Measurements from ENCODE around the gene NAP1L1. TPM values are rescaled to one million over a fixed set of nuclear protein-coding genes. Genes with fewer than 3 reads are reported as not detected.
"Not testable (repeated sequence)": the region's sequence is repeated elsewhere in the genome, so short reads cannot be mapped to it uniquely, and the experiment has no call there.

NAP1L1 gene
- total RNA-seq, 1 experiment from 2014 or later: 711 TPM

- TF ChIP-seq CTCF (IDR thresholded peaks at IDR 0.05; ENCODE audit: insufficient read depth in 1 of 2, low read depth in 1 of 2, low read length in 1 of 2, severe bottlenecking in 1 of 2, unreplicated experiment in 1 of 2): no peak
- DNase-seq: peak in 1 of 2 experiments; percentile 77
- no peaks in the 10 kb centered on the region for H3K27me3 ChIP-seq (replicated peaks; ENCODE audit: control insufficient read depth, insufficient read depth, low read length)
- no peaks in the 10 kb centered on the region for H3K36me3 ChIP-seq (ENCODE audit: control insufficient read depth, insufficient read depth, low read length)
- ChIA-PET POLR2A (interaction anchor here (0.6 to 1.8 kb wide), 3 partner anchors 24 to 173 kb away, joined by 3 to 12 read pairs (median 3); partner anchors contain the start of gene PHLDA1), CTCF (interaction anchor here (0.5 to 1.6 kb wide), 7 partner anchors 41 to 379 kb away, joined by 3 to 10 read pairs (median 3); partner anchors contain the start of gene PHLDA1)
- Mint-ChIP-seq H3K27me3 (ENCODE audit: insufficient read depth, unreplicated experiment) (no peaks in the 10 kb centered on the region), H3K27ac (ENCODE audit: unreplicated experiment) (peak overlapping the region; percentile 89), H3K9me3 (ENCODE audit: unreplicated experiment) (no peaks in the 10 kb centered on the region), H3K4me3 (ENCODE audit: unreplicated experiment) (peak overlapping the region; percentile 18), H3K4me1 (ENCODE audit: low read depth, unreplicated experiment) (peaks cover 46% of the 10 kb centered on the region), H3K36me3 (ENCODE audit: insufficient read depth, unreplicated experiment) (peaks cover 13% of the 10 kb centered on the region)
- H3K9me3 ChIP-seq: no peaks in the 10 kb centered on the region; the same call in 1 of the 2 replicates
- H3K4me1 ChIP-seq: peaks cover 79% of the 10 kb centered on the region
- intact Hi-C loops (cut with micrococcal nuclease; ENCODE audit: unreplicated experiment): loop anchor here (1.0 kb wide), 9 partner anchors 12 to 463 kb away; partner anchors contain the start of gene PHLDA1
- H3K4me3 ChIP-seq (ENCODE audit: low read depth, low read length): no peak overlapping the region
- BruUV-seq (replicated peaks): no TSS peak
These were observed 94.1 kb downstream of the NAP1L1 start for GRCh38 chr12:75990189-75990912.

- peaks cover 79% of the 10 kb centered on the region for H3K4me1 ChIP-seq
- BruUV-seq (replicated peaks): not testable (repeated sequence)
These were observed 96.8 kb downstream of the NAP1L1 start for GRCh38 chr12:75987709-75988108.

More at GRCh38 chr12:75987709-75988108, 96.8 kb downstream of the NAP1L1 start:
- CTCF ChIA-PET; POLR2A ChIA-PET; H3K9me3 Mint-ChIP-seq (ENCODE audit: unreplicated experiment); H3K27me3 Mint-ChIP-seq (ENCODE audit: insufficient read depth, unreplicated experiment); DNase-seq; H3K27ac Mint-ChIP-seq (ENCODE audit: unreplicated experiment); H3K27me3 ChIP-seq (replicated peaks; ENCODE audit: control insufficient read depth, insufficient read depth, low read length); H3K9me3 ChIP-seq; H3K36me3 ChIP-seq (ENCODE audit: control insufficient read depth, insufficient read depth, low read length); H3K4me3 Mint-ChIP-seq (ENCODE audit: unreplicated experiment); intact Hi-C loops (cut with micrococcal nuclease; ENCODE audit: unreplicated experiment); H3K4me3 ChIP-seq (ENCODE audit: low read depth, low read length): not testable (repeated sequence)
- Mint-ChIP-seq H3K36me3 (ENCODE audit: insufficient read depth, unreplicated experiment) (peaks cover 13% of the 10 kb centered on the region), H3K4me1 (ENCODE audit: low read depth, unreplicated experiment) (peaks cover 52% of the 10 kb centered on the region)

Other genes with a start within 250 kb of the NAP1L1 start
- gene PHLDA1, start 52.9 kb downstream of the NAP1L1 start, total RNA-seq (2022): 46.2 and 47.2 TPM in 2 replicates

Data from Caco-2 (cell line).